Upper lobe of right lung (tissue), 1 donor: ENCODE results near the gene NSF. TPM values are rescaled to one million over a fixed set of nuclear protein-coding genes. Genes with fewer than 3 reads are reported as not detected.
"Not testable (repeated sequence)": the region's sequence is repeated elsewhere in the genome, so short reads cannot be mapped to it uniquely, and the experiment has no call there.

Experiments
- ATAC-seq: fragments of 200-7000 bp; cut with Tn5 transposase; one replicate; pipeline ENCODE4 v1.9.1; 2020; ENCODE audit warnings: mild to moderate bottlenecking, moderate library complexity
- DNase-seq: peaks from one replicate; pipeline ENCODE4 v3.0.0-alpha.2; 2020
- H3K27ac ChIP-seq: fragments of 200-600 bp; one replicate; pipeline ENCODE4 v1.8.0; 2022
- H3K27me3 ChIP-seq: fragments of 200-600 bp; one replicate; pipeline ENCODE4 v1.8.0; 2022; ENCODE audit warnings: mild to moderate bottlenecking
- H3K36me3 ChIP-seq: fragments of 200-600 bp; one replicate; pipeline ENCODE4 v1.8.0; 2022
- H3K4me1 ChIP-seq: fragments of 200-600 bp; one replicate; pipeline ENCODE4 v1.8.0; 2022
- H3K4me3 ChIP-seq: fragments of 200-600 bp; one replicate; pipeline ENCODE4 v1.8.0; 2022; ENCODE audit warnings: mild to moderate bottlenecking
- H3K9me3 ChIP-seq: fragments of 200-600 bp; one replicate; pipeline ENCODE4 v1.8.0; 2022
- CTCF ChIP-seq: fragments of 200-600 bp; IDR thresholded peaks from one replicate; pipeline ENCODE4 v1.8.0; 2022; ENCODE audit warnings: antibody characterized with exemption
- intact Hi-C: fragments of 100-400 bp; cut with DNase I; formaldehyde crosslinking; loops from one replicate; pipeline ENCODE4 v1.11.0; 2022
- total RNA-seq: library from RNA; stranded (reverse); fragmentation: NEBNext Ultra II Directional; extraction: Animal tissue kit (Norgen Biotek cat#: 25700); gene quantifications from one replicate; pipeline ENCODE4 v1.2.1, GENCODE V29; 2021
- donor health status: DM: no; HTN: yes; CAD: no; lungs with severe emphysema.

NSF gene
- total RNA-seq, 1 donor from 2014 or later = 49.6 TPM

DNA sequence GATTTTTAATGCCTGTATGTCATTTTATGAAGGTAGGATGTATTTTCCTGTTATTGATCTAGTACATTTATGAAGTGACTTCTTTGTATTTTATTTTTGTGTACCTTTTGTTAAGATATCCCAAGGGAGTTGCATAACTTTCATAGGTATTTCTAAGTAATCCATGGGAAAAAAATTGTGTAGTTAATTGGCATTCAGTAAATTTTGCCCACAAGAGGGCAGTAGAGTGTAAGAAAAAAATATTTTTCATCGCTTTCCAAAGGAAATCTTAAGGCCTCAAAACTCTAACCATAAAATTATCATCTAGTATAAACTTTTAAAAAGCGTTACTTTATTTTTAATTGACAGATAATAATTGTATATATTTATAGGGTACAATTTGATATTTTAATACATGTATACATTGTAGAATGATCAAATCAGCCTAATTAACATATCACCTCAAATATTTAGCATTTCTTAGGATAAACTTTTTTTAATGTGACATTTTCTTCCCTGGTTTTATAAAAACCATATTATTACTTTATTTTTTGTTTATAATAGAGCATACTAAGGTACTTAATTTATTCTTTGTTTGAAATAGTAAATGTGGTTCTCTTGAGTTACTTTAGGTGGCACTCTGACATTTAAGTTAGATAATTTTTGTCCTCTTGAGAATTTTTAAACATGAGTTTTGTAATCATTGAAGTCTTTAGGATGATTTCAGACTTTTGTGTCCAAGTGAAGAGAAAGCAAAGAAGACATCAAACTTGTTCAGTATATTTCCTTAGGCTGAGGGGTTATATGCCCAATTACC, 51.6 kb downstream of the NSF start:
- H3K9me3 ChIP-seq, intact Hi-C loops, H3K4me1 ChIP-seq, H3K27me3 ChIP-seq, H3K27ac ChIP-seq, H3K4me3 ChIP-seq, DNase-seq, H3K36me3 ChIP-seq: not testable (repeated sequence)
- ATAC-seq = peak; percentile 45
- peak; percentile 6 for TF ChIP-seq CTCF

GRCh38 chr17:46647251-46647650, 56.8 kb downstream of the NSF start:
- ATAC-seq, DNase-seq, H3K27ac ChIP-seq, intact Hi-C loops, H3K4me3 ChIP-seq, H3K27me3 ChIP-seq, H3K36me3 ChIP-seq, H3K4me1 ChIP-seq, H3K9me3 ChIP-seq: not testable (repeated sequence)

DNA sequence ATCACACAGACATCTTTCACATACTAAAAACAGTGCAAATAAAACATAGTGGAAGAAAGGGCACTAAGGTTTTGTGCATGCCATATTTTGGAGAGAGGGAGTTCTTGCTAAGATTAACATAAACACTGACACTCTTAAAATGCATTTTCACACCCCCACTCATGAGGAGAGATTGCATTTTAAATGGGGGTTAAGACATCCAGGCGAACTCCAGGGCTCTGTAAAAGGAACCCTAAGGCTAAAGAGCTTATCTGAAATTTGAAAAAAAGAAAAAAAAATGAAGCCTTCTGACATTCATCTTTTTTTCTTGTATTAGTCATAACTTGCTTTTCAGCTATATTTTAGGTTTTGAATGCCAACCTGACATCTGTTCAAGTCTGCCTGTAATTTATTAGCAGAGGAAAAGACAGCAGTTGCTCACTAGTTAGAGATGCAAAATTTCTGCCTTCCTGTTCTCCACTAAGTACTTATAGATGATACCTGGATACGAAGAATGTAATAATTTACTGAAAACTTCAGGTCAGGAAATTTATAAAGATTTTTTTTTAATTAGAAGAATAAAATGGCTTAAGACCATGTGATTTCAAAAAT, 57.3 kb downstream of the NSF start:
- H3K9me3 ChIP-seq, H3K27me3 ChIP-seq, H3K36me3 ChIP-seq, intact Hi-C loops, H3K4me3 ChIP-seq, H3K27ac ChIP-seq, H3K4me1 ChIP-seq, ATAC-seq, DNase-seq: not testable (repeated sequence)

GRCh38 chr17:46649246-46649645, 58.8 kb downstream of the NSF start:
- H3K4me3 ChIP-seq, H3K27me3 ChIP-seq, H3K4me1 ChIP-seq, H3K9me3 ChIP-seq, H3K27ac ChIP-seq, intact Hi-C loops, ATAC-seq, DNase-seq, H3K36me3 ChIP-seq: not testable (repeated sequence)

DNA sequence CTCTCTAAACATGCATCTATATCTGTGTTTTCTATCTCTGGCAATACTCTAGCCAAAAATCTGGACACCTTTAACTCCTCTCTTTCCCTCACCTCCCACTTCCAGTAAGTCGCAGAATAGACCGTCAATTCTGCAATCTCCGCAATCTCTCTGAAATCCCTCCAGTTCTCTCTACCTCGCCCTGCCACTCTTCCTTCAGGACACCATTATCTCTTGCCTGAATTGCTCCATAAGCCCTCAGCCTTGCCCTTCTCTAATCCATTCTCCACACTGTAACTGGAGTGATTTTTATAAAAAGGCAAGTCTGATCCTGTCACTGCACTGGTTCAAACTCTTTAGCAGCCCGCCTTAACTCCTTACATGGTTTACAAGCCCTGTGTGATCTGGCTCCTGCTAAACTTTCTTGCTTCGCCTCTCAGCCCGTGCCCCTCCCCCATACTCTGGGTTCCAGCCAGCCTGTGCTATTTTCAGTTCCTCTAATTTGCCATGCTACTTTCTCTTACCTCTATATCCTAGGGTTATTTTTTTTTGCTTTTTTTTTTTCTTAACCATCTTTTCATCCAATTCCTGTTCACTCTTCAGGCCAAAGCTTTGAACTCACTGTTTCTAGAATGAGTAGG, 61.7 kb downstream of the NSF start:
- H3K27ac ChIP-seq, intact Hi-C loops, H3K4me3 ChIP-seq, H3K4me1 ChIP-seq, DNase-seq, H3K9me3 ChIP-seq, H3K36me3 ChIP-seq, H3K27me3 ChIP-seq: not testable (repeated sequence)
- peak; percentile 85 for ATAC-seq

DNA sequence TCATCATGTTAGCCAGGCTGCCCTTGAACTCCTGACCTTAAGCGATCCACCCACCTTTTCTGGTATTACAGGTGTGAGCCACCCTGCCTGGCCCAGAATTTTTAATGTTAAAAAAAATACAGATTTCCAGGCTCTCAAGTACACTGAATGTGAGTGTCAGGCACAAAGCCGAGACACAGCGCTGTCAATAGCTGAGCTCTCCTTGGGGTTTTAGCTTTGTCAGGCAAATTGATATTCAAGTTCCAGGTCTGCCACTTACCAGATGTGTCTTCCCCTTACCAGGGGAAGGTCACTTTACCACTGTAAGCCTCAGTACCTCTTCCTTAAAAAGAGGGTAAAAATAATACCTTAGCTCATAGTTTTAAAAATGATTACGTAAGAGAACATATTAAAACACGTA, 67.8 kb downstream of the NSF start:
- H3K27me3 ChIP-seq, H3K4me3 ChIP-seq, H3K4me1 ChIP-seq, H3K9me3 ChIP-seq, intact Hi-C loops, ATAC-seq, H3K36me3 ChIP-seq, DNase-seq, H3K27ac ChIP-seq: not testable (repeated sequence)

GRCh38 chr17:46659702-46660101, 69.2 kb downstream of the NSF start:
- ATAC-seq, H3K36me3 ChIP-seq, intact Hi-C loops, H3K27me3 ChIP-seq, H3K27ac ChIP-seq, H3K4me3 ChIP-seq, H3K4me1 ChIP-seq, H3K9me3 ChIP-seq, DNase-seq: not testable (repeated sequence)

- H3K36me3 ChIP-seq, DNase-seq, H3K4me3 ChIP-seq, H3K9me3 ChIP-seq, intact Hi-C loops, H3K27me3 ChIP-seq, H3K4me1 ChIP-seq, ATAC-seq, H3K27ac ChIP-seq: not testable (repeated sequence)
Observed at GRCh38 chr17:46663123-46663522, 72.7 kb downstream of the NSF start.

GRCh38 chr17:46663552-46663951, 73.1 kb downstream of the NSF start:
- H3K9me3 ChIP-seq, H3K4me3 ChIP-seq, H3K27ac ChIP-seq, H3K4me1 ChIP-seq, H3K36me3 ChIP-seq, H3K27me3 ChIP-seq, DNase-seq, intact Hi-C loops: not testable (repeated sequence)
- ATAC-seq = peak; percentile 78

DNA sequence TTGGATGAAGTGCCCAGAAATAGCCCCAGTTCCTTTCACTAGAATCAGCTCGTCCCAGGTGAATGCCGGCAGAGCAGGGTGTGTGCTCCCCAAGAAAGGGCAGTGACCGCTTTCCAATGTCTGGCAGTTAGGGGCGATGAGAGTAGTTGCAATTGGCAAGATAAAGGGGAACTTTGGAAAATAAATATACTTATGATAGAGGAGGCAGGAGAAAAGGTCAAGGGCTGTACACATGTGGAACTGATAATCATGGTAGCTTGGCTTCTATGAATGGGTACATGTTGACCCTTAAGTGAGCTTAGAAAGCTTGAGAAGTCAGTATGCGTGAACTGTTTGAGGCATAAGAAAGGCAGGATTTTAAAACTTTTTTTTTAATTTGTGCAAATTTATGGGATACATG, 75.5 kb downstream of the NSF start:
- H3K9me3 ChIP-seq, H3K27me3 ChIP-seq, intact Hi-C loops, H3K4me3 ChIP-seq, H3K36me3 ChIP-seq, ATAC-seq, DNase-seq, H3K27ac ChIP-seq, H3K4me1 ChIP-seq: not testable (repeated sequence)

DNA sequence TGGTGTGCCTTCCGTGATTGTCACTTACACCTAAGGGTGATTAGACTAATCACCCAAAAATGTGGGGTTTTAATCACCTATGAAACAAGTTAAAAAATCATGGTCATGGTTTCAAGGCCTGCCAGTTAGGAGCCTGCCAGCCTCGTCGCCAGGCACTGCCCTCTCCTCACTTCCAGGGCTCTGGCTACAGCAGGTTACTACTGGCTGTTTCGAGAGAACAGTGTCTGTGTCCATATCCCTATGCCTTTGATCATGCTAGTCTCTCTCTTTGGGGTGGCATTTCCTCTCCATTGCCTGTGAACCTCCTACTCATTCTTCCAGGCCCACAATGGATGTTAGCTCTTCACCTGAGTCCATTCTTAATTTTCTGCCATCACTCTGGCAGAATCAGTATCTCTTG, 80.3 kb downstream of the NSF start:
- H3K27me3 ChIP-seq, H3K4me1 ChIP-seq, DNase-seq, intact Hi-C loops, H3K4me3 ChIP-seq, H3K9me3 ChIP-seq, H3K36me3 ChIP-seq, ATAC-seq, H3K27ac ChIP-seq: not testable (repeated sequence)

- H3K27ac ChIP-seq, intact Hi-C loops, H3K9me3 ChIP-seq, H3K4me1 ChIP-seq, DNase-seq, H3K36me3 ChIP-seq, H3K4me3 ChIP-seq, H3K27me3 ChIP-seq: not testable (repeated sequence)
- peak; percentile 16 for ATAC-seq
Observed at GRCh38 chr17:46672777-46673176, 82.3 kb downstream of the NSF start.

DNA sequence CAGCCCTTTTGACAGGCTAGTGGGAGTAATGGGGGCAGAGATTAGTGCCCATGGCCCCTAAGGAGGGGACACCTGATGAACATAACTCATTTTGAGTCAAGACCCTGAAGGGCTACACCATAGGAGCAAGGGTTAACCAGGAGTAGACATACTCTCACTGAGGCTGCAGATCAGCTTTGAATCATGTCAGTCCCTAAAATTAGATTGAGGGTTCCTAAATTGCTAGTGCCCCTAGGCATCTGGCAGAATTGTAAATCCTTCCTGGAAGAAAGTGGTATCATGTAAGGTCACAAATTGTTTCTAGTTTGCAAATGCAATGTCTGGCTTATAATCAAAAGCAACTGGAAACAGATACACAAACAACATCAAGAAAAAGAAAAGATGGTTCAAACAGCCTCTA, 87.3 kb downstream of the NSF start:
- intact Hi-C loops = not testable (repeated sequence)

More for the DNA sequence above, 87.3 kb downstream of the NSF start:
- not testable (repeated sequence) for H3K27me3 ChIP-seq, H3K27ac ChIP-seq, H3K9me3 ChIP-seq, H3K4me3 ChIP-seq, H3K4me1 ChIP-seq, H3K36me3 ChIP-seq, DNase-seq, ATAC-seq
